WI38 (cell line): ENCODE data around the gene CNR2.

ENCODE experiments used
- H3K4me3 ChIP-seq: 2 replicates; pipeline ENCODE4 v1.5.1; 2011; ENCODE audit warnings: low read depth, mild to moderate bottlenecking, control low read depth, low read length
- CTCF ChIP-seq: IDR thresholded peaks from 2 replicates; pipeline ENCODE4 v1.5.1; 2012; ENCODE audit warnings: low read depth, mild to moderate bottlenecking, control low read depth, low read length

CNR2 gene

GRCh38 chr1:23915466-23915865 lies 2.3 kb upstream of the CNR2 start:
- no peak for TF ChIP-seq CTCF
- H3K4me3 ChIP-seq = no peak overlapping the region

- no peak overlapping the region for H3K4me3 ChIP-seq
- TF ChIP-seq CTCF = no peak
Measured at GRCh38 chr1:23914921-23915320, 1.8 kb upstream of the CNR2 start.

- TF ChIP-seq CTCF = no peak
- H3K4me3 ChIP-seq = no peak overlapping the region
Measured at GRCh38 chr1:23911921-23912320, 1.2 kb downstream of the CNR2 start.

- no peak for TF ChIP-seq CTCF
- H3K4me3 ChIP-seq = no peak overlapping the region
Measured at GRCh38 chr1:23910553-23911246, 2.5 kb downstream of the CNR2 start.

GRCh38 chr1:23910144-23910543 lies 3.0 kb downstream of the CNR2 start:
- no peak overlapping the region for H3K4me3 ChIP-seq

GRCh38 chr1:23909412-23909811 lies 3.8 kb downstream of the CNR2 start:
- TF ChIP-seq CTCF = no peak
- H3K4me3 ChIP-seq = no peak overlapping the region

More at GRCh38 chr1:23910144-23910543, 3.0 kb downstream of the CNR2 start:
- no peak for TF ChIP-seq CTCF

GRCh38 chr1:23908453-23909341 lies 4.5 kb downstream of the CNR2 start:
- H3K4me3 ChIP-seq = no peak overlapping the region

More at GRCh38 chr1:23908453-23909341, 4.5 kb downstream of the CNR2 start:
- no peak for TF ChIP-seq CTCF
